T-cell (primary cell): ENCODE data around the gene NEK7. TPM values are rescaled to one million over a fixed set of nuclear protein-coding genes. Genes with fewer than 3 reads are reported as not detected.
"Not testable (repeated sequence)": the region's sequence is repeated elsewhere in the genome, so short reads cannot be mapped to it uniquely, and the experiment has no call there.

Experiments used
- ATAC-seq, 4 experiments: fragments of 200-7000 bp in 3 of 4; fragments of 150-1000 bp in 1 of 4; cut with Tn5 transposase; replicated peaks in 1 of 4; 1 replicate in 3 of 4; 2 replicates in 1 of 4; pipeline ENCODE4 v1.10.0; 2021; ENCODE audit warnings: moderate library complexity in 3 of 4, mild to moderate bottlenecking in 2 of 4, moderate number of reproducible peaks in 1 of 4
- CTCF ChIA-PET, 2 donors: fragments of 300-600 bp; sonication (Branson Sonifier 250); formaldehyde crosslinking; loops; one replicate each; lab custom pipeline; 2022; ENCODE audit warnings: antibody characterized with exemption in 2 of 2; lab: Charles Lee
- POLR2A ChIA-PET, 2 donors: fragments of 300-600 bp; sonication (Branson Sonifier 250); formaldehyde crosslinking; loops; one replicate each; lab custom pipeline; 2022; ENCODE audit warnings: antibody characterized with exemption in 2 of 2; lab: Charles Lee
- DNase-seq, 35 experiments: peaks; one replicate each; pipeline versions ENCODE4 v3.0.0 to v3.0.0-alpha.2; 2013 to 2023
- H3K27ac ChIP-seq: one replicate; pipeline ENCODE4 v1.5.1; 2013; ENCODE audit warnings: low read length
- H3K27me3 ChIP-seq, 2 experiments: replicated peaks in 1 of 2; 1 replicate in 1 of 2; 2 replicates in 1 of 2; pipeline versions ENCODE4 v1.6.1 to v1.7.0; 2013; ENCODE audit warnings: low read length in 1 of 2, mixed read lengths in 1 of 2; ENCODE audit not compliant: control insufficient read depth in 2 of 2, insufficient read depth in 2 of 2; ENCODE audit errors: extremely low read depth in 1 of 2
- H3K36me3 ChIP-seq, 2 donors: 1 replicate in 1 of 2; 2 replicates in 1 of 2; pipeline versions ENCODE4 v1.6.1 to v1.7.0; 2013; ENCODE audit warnings: low read length in 1 of 2; ENCODE audit not compliant: control insufficient read depth in 2 of 2, insufficient read depth in 1 of 2; ENCODE audit errors: extremely low read depth in 1 of 2
- H3K4me1 ChIP-seq, 2 experiments: 1 replicate in 1 of 2; 2 replicates in 1 of 2; pipeline versions ENCODE4 v1.6.1 to v1.7.0; 2013; ENCODE audit warnings: low read length in 2 of 2, mixed read lengths in 1 of 2; ENCODE audit not compliant: insufficient read depth in 2 of 2, control insufficient read depth in 1 of 2; ENCODE audit errors: extremely low read depth in 1 of 2
- H3K4me3 ChIP-seq, 2 donors: 1 replicate in 1 of 2; 2 replicates in 1 of 2; pipeline versions ENCODE4 v1.5.1 to v1.7.0; 2013; ENCODE audit warnings: mild to moderate bottlenecking in 2 of 2, low read length in 1 of 2, moderate library complexity in 1 of 2; ENCODE audit not compliant: control insufficient read depth in 1 of 2; ENCODE audit errors: extremely low read depth in 1 of 2
- H3K9me3 ChIP-seq: 2 replicates; pipeline ENCODE4 v1.7.0; 2013
- H3K27ac Mint-ChIP-seq, 2 donors: one replicate each; pipeline ENCODE4 v1.8.0; 2020 to 2021; ENCODE audit warnings: mild to moderate bottlenecking in 2 of 2, mixed read lengths in 2 of 2
- H3K27me3 Mint-ChIP-seq, 2 donors: one replicate each; pipeline ENCODE4 v1.8.0; 2021 to 2022; ENCODE audit warnings: mixed read lengths in 2 of 2
- H3K36me3 Mint-ChIP-seq: one replicate; pipeline ENCODE4 v1.8.0; 2021; ENCODE audit warnings: mixed read lengths
- H3K4me1 Mint-ChIP-seq, 3 donors: one replicate each; pipeline ENCODE4 v1.8.0; 2020 to 2022; ENCODE audit warnings: mixed read lengths in 3 of 3, mild to moderate bottlenecking in 1 of 3
- H3K4me3 Mint-ChIP-seq, 3 donors: one replicate each; pipeline ENCODE4 v1.8.0; 2020 to 2022; ENCODE audit warnings: mild to moderate bottlenecking in 3 of 3, mixed read lengths in 3 of 3, moderate library complexity in 3 of 3
- H3K9me3 Mint-ChIP-seq, 3 donors: one replicate each; pipeline ENCODE4 v1.8.0; 2020 to 2022; ENCODE audit warnings: mixed read lengths in 3 of 3
- WGBS: methylation state at CpG from one replicate; pipeline ENCODE4 v1.1.5; 2013; ENCODE audit warnings: missing lambda C conversion rate; ENCODE audit not compliant: insufficient coverage; 5-methylcytosine and 5-hydroxymethylcytosine counted together
- total RNA-seq, 35 experiments: library from RNA in 6 of 35; stranded (reverse) in 6 of 35; fragments of 120-200 nt in 1 of 35; gene quantifications; one replicate each; pipeline versions ENCODE4 v1.2.1 to v1.2.4 and lab custom pipeline; 2013 to 2026

Gene NEK7
- total RNA-seq, 5 donors from 2014 or later (not counting 1 experiment from before 2014, with no cell fraction given) = 31.8 to 75.4 (median 69.9) TPM

- CTCF ChIA-PET, H3K4me3 ChIP-seq, H3K27me3 ChIP-seq, H3K27ac ChIP-seq, H3K4me3 Mint-ChIP-seq, H3K27ac Mint-ChIP-seq, POLR2A ChIA-PET, H3K27me3 Mint-ChIP-seq, H3K9me3 ChIP-seq, H3K36me3 ChIP-seq, DNase-seq, H3K4me1 ChIP-seq, ATAC-seq, H3K9me3 Mint-ChIP-seq: not testable (repeated sequence)
- WGBS = no CpG with 5 or more reads among the region's 5 CpGs
- peaks cover 28% of the 10 kb centered on the region for H3K36me3 Mint-ChIP-seq
- H3K4me1 Mint-ChIP-seq = peaks cover 24 to 35% (median 33%) of the 10 kb centered on the region in 3 donors
Measured at GRCh38 chr1:198227010-198227409, 70.2 kb downstream of the NEK7 start.

GRCh38 chr1:198227454-198227853, 70.7 kb downstream of the NEK7 start:
- H3K27me3 ChIP-seq, H3K27ac Mint-ChIP-seq, H3K27ac ChIP-seq, H3K27me3 Mint-ChIP-seq, CTCF ChIA-PET, H3K4me3 Mint-ChIP-seq, H3K36me3 ChIP-seq, H3K9me3 Mint-ChIP-seq, H3K4me1 ChIP-seq, ATAC-seq, DNase-seq, H3K4me3 ChIP-seq, H3K9me3 ChIP-seq: not testable (repeated sequence)
- Mint-ChIP-seq H3K4me1 (peaks cover 24 to 37% (median 34%) of the 10 kb centered on the region in 3 donors), H3K36me3 (peaks cover 29% of the 10 kb centered on the region)
- POLR2A ChIA-PET = interaction anchor here in 1 of 2 donors (0.6 kb wide), 1 partner anchor 35 kb away, joined by 7 read pairs; no protein-coding TSS in a partner anchor
- WGBS = no CpG with 5 or more reads among the region's 2 CpGs

- no peak for DNase-seq
- ATAC-seq = no peak
- H3K4me3 Mint-ChIP-seq = no peak overlapping the region
- H3K27me3 Mint-ChIP-seq = no peaks in the 10 kb centered on the region
- H3K4me3 ChIP-seq = no peak overlapping the region
- no peaks in the 10 kb centered on the region for H3K27me3 ChIP-seq
- H3K36me3 Mint-ChIP-seq = peaks cover 26% of the 10 kb centered on the region
- H3K4me1 Mint-ChIP-seq = peaks cover 28 to 37% (median 34%) of the 10 kb centered on the region in 3 donors
- no peak overlapping the region for H3K27ac ChIP-seq
- H3K9me3 ChIP-seq = no peaks in the 10 kb centered on the region
- peaks cover 5 to 8% of the 10 kb centered on the region in 2 donors for H3K36me3 ChIP-seq
- H3K4me1 ChIP-seq = no peaks in the 10 kb centered on the region
- ChIA-PET POLR2A (no interaction called here), CTCF (no interaction called here)
- peaks cover 3 to 9% (median 3%) of the 10 kb centered on the region in 3 donors for H3K9me3 Mint-ChIP-seq
- H3K27ac Mint-ChIP-seq = no peak overlapping the region
- 100% methylated on average over 2 of the region's 2 CpGs for WGBS
Measured at GRCh38 chr1:198228925-198229324, 72.1 kb downstream of the NEK7 start.

- Histone ChIP-seq H3K4me1 (peaks cover 0 to 4% of the 10 kb centered on the region in 2 experiments), H3K27me3 (no peaks in the 10 kb centered on the region), H3K9me3 (peaks cover 5% of the 10 kb centered on the region), H3K27ac (no peak overlapping the region), H3K4me3 (no peak overlapping the region), H3K36me3 (peaks cover 0 to 18% of the 10 kb centered on the region in 2 donors)
- no peak for DNase-seq
- ChIA-PET CTCF (no interaction called here), POLR2A (interaction anchor here in 1 of 2 donors (0.5 kb wide), 1 partner anchor 61 kb away, joined by 4 read pairs; no protein-coding TSS in a partner anchor)
- Mint-ChIP-seq H3K27me3 (no peaks in the 10 kb centered on the region), H3K9me3 (peaks cover under 1 to 3% (median under 1%) of the 10 kb centered on the region in 3 donors), H3K27ac (no peak overlapping the region), H3K4me1 (peaks cover 25 to 53% (median 46%) of the 10 kb centered on the region in 3 donors), H3K36me3 (peaks cover 25% of the 10 kb centered on the region), H3K4me3 (no peak overlapping the region)
- ATAC-seq = no peak
- no CpG with 5 or more reads among the region's 3 CpGs for WGBS
Measured at GRCh38 chr1:198231779-198232178, 75.0 kb downstream of the NEK7 start.

- peaks cover 25 to 53% (median 46%) of the 10 kb centered on the region in 3 donors for H3K4me1 Mint-ChIP-seq
- no peak overlapping the region for H3K27ac ChIP-seq
- H3K36me3 ChIP-seq = peaks cover 0 to 18% of the 10 kb centered on the region in 2 donors
- no peaks in the 10 kb centered on the region for H3K27me3 Mint-ChIP-seq
- H3K4me1 ChIP-seq = peaks cover 0 to 4% of the 10 kb centered on the region in 2 experiments
- H3K9me3 Mint-ChIP-seq = peaks cover 0 to 3% (median 0%) of the 10 kb centered on the region in 3 donors
- no CpG with 5 or more reads among the region's 1 CpG for WGBS
- no peak overlapping the region for H3K4me3 ChIP-seq
- peaks cover 22% of the 10 kb centered on the region for H3K36me3 Mint-ChIP-seq
- ATAC-seq (no peak), DNase-seq (no peak)
- H3K27me3 ChIP-seq = no peaks in the 10 kb centered on the region
- H3K4me3 Mint-ChIP-seq = no peak overlapping the region
- no peak overlapping the region for H3K27ac Mint-ChIP-seq
- POLR2A ChIA-PET = no interaction called here
- CTCF ChIA-PET = interaction anchor here (0.7 to 0.8 kb wide), 2 partner anchors 9 to 122 kb away, joined by 3 to 5 read pairs; no protein-coding TSS in a partner anchor
- H3K9me3 ChIP-seq = peaks cover 5% of the 10 kb centered on the region
Measured at GRCh38 chr1:198232378-198232777, 75.6 kb downstream of the NEK7 start.

GRCh38 chr1:198232940-198233675, 76.3 kb downstream of the NEK7 start:
- peaks cover 22% of the 10 kb centered on the region for H3K36me3 Mint-ChIP-seq
- no peak for ATAC-seq
- POLR2A ChIA-PET = interaction anchor here in 1 of 2 donors (0.5 kb wide), 1 partner anchor 263 kb away, joined by 3 read pairs; no protein-coding TSS in a partner anchor
- Histone ChIP-seq H3K36me3 (peaks cover 0 to 18% of the 10 kb centered on the region in 2 donors), H3K4me1 (peaks cover 0 to 4% of the 10 kb centered on the region in 2 experiments), H3K9me3 (peaks cover 5% of the 10 kb centered on the region), H3K4me3 (no peak overlapping the region), H3K27me3 (no peaks in the 10 kb centered on the region), H3K27ac (no peak overlapping the region)
- peak overlapping the region in 1 of 2 donors; percentile 52 for H3K27ac Mint-ChIP-seq
- peaks cover 0 to 3% (median 0%) of the 10 kb centered on the region in 3 donors for H3K9me3 Mint-ChIP-seq
- DNase-seq = no peak
- no peak overlapping the region for H3K4me3 Mint-ChIP-seq
- CTCF ChIA-PET = interaction anchor here (0.5 to 0.8 kb wide), 3 partner anchors 8 to 172 kb away, joined by 3 to 6 read pairs (median 5); no protein-coding TSS in a partner anchor
- H3K27me3 Mint-ChIP-seq = no peaks in the 10 kb centered on the region
- WGBS = no CpG with 5 or more reads among the region's 3 CpGs
- peaks cover 25 to 53% (median 46%) of the 10 kb centered on the region in 3 donors for H3K4me1 Mint-ChIP-seq
